ENCODE results near the gene UEVLD.

GRCh38 chr11:18600915-18601569 is 12.5 kb upstream of the UEVLD start:
- TF ChIP-seq, protein P1, sequence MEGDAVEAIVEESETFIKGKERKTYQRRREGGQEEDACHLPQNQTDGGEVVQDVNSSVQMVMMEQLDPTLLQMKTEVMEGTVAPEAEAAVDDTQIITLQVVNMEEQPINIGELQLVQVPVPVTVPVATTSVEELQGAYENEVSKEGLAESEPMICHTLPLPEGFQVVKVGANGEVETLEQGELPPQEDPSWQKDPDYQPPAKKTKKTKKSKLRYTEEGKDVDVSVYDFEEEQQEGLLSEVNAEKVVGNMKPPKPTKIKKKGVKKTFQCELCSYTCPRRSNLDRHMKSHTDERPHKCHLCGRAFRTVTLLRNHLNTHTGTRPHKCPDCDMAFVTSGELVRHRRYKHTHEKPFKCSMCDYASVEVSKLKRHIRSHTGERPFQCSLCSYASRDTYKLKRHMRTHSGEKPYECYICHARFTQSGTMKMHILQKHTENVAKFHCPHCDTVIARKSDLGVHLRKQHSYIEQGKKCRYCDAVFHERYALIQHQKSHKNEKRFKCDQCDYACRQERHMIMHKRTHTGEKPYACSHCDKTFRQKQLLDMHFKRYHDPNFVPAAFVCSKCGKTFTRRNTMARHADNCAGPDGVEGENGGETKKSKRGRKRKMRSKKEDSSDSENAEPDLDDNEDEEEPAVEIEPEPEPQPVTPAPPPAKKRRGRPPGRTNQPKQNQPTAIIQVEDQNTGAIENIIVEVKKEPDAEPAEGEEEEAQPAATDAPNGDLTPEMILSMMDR (IDR thresholded peaks at IDR 0.05), result no peak
- no peak for TF ChIP-seq POLR2AphosphoS5 (IDR thresholded peaks at IDR 0.05)
- no peak for TF ChIP-seq POLR2A (IDR thresholded peaks at IDR 0.05)
